NCI-H82 (cell line): ENCODE measurements around the gene PLS3.
"Not testable (repeated sequence)": the region's sequence is repeated elsewhere in the genome, so short reads cannot be mapped to it uniquely, and the experiment has no call there.

Experiments used
- DNase-seq: peaks from one replicate; lab custom pipeline; 2025; lab: John Stamatoyannopoulos, UW

Gene PLS3

DNA sequence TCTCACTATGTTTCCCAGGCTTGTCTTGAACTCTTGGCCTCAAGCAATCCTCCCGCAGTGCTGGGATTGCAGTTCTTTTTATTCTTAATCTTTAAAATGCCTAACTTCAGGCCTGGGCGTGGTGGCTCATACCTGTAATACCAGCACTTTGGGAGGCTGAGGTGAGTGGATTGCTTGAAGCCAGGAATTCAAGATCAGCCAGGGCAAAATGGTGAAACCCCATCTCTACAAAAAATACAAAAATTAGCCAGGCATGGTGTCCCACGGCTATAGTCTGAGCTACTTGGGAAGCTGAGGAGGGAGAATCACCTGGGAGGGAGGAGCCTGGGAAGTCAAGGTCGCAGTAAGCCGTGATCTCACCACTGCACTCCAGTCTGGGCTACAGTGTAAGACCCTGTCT is 45.9 kb downstream of the PLS3 start:
- no peak for DNase-seq

DNA sequence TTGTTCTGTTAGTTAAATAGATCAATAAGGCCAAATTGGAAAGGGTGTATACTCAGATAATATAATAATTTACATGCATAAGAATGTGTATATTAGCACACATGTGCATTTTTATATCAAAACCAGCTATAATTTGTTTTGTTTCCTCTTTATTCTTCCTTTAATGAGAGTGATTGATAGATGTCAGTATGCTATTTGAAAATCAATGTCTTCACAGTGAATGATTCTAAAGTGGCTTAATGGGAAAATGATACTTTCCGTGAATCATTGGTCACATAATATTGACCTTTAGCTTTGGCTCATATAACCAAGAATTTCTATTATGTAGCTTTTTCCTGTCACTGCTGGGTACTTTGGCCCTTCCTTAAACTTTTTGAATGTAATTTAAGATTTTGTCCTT is 48.6 kb downstream of the PLS3 start:
- no peak for DNase-seq

DNA sequence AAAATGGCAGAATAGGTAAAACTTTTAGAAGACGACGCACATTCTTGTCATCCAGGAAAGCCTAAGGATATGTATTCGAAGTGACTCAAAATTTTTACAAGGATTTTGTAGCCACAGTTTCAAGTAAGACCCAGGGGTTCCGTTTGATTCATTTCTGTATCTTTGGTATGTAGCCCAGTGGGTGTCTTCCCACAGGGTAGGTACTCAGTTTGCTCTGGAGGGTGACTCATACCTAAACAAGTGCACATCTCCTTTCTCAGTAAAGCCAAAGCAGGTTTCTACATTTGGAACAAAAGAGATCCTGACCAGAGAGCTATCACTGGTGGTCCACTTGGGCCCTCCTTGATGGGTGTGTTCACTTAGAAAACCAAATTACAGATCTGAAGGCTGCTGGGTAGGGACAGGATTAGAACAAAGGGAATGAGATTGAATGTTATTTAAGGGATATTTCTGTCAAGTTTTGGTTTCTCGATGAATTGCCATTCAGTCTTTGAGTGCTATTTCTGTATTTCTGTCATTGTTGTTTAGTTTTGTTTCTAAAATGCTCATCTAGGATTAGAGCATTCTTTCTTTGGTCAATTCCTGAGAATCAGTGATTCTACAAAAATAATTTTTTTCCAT is 56.1 kb downstream of the PLS3 start:
- DNase-seq = no peak

DNA sequence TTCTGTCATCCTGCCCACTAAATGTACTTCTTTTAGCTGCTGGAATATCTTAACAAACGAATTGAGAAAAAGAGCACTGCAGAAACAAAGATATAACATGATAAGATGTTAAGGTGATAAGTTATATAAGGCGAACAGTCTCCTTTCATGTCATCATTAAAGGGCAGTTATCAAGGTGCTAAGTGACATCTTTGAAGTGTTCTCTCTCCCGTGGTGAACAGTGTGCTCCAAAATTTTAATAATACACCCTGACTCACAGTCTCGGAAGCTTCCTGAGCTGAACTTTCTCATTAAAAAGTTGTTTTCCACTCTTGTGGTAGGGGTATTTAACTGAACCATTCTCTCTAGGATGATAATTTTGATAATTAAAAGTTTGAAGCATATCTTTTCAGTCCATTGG is 61.6 kb downstream of the PLS3 start:
- DNase-seq = no peak

DNA sequence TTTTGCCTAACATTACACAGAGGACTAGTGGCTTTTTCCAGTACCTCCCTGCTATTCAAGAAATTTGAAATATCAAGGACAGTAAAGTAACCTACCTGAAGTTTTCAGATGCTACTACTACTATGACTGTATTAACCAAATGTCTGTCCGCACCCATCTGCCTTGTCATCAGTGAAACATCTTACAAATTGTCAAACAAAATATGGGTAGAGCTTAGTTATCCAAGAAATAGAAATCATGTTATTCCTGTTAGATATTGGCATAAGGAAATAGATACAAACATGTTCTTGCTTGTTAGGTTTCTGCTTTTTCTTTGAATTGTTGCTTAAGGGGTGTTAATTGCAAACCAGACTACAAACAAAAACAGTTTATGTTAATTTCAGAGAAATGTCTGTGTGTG is 63.9 kb downstream of the PLS3 start:
- no peak for DNase-seq

DNA sequence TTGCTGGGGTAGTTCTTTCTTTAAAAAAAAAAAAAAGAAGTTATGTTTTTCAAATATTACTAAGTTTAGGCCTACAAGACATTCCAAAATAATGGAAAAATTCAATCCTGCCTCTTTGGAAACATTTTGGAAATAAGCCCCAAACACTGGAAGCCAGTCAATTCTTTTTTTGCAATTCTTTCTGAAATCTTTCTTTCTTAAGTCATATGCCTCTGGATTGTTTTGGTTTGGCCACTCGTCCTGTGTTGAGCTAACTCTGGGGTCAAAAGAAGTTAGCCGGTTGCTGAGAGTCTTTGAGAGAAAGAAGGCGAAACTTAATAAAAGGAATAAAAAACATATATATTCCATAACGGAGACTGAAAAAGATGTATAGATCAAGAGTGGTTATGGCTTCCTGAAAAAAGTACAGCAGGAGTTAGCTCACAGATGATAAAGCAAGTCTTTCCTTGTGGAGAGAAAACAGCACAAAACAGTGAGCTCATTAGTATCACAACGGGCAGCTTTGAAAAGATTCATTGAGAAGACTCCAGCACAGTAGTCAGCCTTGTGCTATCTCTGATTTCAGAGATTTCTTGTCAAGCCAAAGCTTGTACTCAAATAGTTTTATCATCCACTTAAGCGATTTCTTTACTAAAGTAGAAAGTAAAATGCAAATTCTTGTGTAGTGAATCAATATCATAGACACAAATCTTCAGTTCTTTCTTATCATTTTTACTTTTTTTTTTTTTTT is 64.8 kb downstream of the PLS3 start:
- DNase-seq = no peak

DNA sequence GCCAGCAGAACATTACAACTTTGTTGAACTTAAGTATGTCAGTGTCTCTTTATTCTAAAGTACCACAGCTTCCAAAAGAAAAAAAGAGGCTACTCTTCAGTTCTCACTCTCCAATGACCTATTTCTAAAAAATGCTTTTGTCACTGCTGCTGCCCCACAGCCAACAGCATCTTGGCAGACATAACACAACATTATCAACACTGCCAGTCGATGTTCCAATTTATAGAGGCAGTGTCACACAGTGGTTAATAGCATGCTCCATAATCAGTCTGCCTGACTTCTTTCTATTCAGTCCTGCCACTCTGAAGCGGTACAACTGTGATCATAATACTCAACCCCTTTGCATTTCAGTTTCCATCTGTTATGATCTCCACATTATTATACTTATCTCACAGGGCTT is 69.2 kb downstream of the PLS3 start:
- no peak for DNase-seq

DNA sequence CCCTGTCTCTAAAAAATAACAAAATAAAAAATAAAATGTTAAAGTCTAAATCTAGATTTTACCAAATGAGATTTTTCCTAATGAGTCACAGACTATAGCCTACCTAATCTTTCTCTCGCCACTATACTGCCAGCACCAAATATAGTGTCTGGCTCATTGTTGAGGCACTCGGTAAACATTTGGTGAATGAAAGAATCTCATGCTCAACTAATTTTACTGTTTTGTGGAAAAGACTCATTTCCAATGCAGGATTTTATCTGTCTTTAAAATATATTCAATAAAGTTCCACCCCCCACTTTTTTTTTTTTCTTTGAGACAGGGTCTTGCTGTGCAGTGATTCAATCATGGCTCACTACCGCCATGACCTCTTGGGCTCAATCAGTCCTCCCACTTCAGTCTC is 71.5 kb downstream of the PLS3 start:
- no peak for DNase-seq

DNA sequence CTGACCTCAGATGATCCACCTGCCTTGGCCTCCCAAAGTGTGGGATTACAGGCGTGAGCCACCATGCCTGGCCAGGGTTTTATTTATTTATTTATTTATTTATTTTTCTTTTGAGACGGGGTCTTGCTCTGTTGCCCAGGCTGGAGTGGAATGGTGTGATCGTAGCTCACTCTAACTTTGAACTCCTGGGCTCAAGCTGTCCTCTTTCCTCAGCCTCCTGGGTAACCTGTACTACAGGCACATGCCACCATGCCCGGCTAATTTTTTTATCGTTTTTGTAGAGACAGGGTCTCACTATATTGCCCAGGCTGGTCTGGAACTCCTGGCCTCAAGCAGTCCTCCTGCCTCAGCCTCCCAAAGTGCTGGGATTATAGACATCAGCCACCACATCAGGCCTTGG is 72.4 kb downstream of the PLS3 start:
- DNase-seq = not testable (repeated sequence)

DNA sequence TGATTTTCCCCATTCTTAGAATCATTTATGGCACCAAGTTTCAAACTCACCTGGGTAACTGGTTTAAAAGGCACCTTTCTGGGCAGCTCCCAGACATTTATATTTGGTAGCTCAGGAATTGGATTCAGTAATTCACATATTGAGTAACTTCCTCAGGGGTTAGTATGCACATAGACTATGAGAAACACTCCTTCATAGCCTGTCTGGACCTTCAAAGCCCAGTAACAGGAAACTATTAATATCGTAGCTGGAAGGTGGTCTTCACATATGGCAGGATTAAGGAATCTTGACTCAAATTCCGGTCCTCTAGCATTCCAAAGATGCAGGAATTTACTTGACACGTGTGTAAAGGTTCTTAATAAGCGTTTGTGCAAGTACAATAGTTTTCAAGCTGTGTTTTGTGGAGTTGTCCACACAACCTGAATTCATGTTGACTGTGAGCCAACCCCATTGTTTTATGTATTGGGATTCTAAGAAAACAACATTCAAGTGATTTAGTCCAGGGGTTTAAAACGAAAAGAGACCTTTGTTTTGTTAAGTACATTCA is 78.4 kb downstream of the PLS3 start:
- no peak for DNase-seq

DNA sequence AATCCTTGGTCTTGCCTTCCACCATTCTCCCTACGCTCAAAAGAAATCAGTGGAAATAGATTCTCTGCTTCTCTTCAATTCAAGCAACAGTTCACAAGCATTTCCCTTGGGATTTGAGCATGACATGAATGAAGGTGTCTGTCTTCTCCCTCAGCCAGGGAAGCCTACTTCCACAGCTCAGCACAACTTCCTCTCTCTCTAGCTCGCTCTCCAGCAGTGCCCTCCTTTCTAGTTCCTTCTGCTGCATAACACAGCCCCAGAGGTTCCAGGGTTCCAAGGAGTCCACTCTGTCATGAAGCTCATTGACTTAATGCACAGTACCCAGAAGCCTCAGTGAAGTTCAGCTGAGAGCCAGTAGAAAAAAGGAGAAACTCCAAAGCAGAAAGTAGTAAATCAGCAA is 81.3 kb downstream of the PLS3 start:
- DNase-seq = peak; percentile 12

DNA sequence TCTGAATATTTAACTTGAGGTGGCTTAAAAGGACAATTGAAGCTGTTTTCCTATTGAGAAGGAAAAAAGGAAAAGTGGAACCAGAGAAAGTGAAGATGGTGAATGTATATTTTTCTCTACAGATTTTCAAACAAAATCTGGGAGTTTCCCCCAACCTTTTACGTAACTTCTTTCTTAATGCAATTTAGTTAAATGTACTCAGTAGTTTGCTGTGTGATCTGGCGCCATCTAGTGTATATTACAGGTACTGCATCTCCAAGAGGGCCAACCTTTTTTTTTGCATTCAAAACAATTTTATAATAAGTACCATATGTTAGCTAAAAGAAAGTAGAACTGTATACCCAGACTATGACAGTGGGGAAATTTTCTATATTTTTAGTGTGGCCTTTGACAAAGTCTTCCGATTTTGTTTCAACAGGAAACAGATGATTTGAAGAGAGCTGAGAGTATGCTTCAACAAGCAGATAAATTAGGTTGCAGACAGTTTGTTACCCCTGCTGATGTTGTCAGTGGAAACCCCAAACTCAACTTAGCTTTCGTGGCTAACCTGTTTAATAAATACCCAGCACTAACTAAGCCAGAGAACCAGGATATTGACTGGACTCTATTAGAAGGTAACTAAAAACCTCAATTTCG is 82.0 kb downstream of the PLS3 start:
- peak; percentile 63 for DNase-seq

DNA sequence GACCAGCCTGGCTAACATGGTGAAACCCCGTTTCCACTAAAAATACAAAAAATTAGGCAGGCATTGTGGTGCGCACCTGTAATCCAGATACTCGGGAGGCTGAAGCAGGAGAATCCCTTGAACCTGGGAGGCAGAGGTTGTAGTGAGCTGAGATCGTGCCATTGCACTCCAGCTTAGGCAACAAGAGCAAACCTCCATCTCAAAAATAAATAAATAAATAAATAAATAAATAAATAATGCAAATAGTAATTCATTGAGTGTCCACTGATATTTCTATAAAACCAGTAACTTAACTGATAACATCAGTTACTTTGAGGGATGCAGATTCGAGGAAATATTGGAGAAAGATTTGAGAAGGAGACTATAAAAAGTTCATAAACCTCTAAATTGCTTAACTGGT is 83.4 kb downstream of the PLS3 start:
- not testable (repeated sequence) for DNase-seq

DNA sequence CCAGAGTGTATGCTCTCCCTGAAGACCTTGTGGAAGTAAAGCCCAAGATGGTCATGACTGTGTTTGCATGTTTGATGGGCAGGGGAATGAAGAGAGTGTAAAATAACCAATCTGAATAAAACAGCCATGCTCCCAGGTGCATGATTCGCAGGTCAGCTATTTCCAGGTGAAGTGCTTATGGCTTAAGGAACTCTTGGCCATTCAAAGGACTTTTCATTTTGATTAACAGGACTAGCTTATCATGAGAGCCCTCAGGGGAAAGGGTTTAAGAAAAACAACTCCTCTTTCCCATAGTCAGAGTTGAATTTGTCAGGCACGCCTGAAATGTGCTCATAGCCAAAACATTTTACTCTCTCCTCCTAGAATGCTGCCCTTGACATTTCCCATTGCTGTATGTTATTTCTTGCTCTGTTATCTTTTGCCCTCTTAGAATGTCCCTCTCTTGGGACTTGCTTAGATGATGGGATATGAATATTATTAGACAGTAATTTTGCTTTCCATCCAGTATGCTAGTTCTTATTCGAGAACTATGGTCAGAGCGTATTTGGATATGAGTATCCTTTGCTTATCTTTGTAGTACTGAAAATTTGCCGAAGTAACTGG is 88.6 kb downstream of the PLS3 start:
- no peak for DNase-seq

DNA sequence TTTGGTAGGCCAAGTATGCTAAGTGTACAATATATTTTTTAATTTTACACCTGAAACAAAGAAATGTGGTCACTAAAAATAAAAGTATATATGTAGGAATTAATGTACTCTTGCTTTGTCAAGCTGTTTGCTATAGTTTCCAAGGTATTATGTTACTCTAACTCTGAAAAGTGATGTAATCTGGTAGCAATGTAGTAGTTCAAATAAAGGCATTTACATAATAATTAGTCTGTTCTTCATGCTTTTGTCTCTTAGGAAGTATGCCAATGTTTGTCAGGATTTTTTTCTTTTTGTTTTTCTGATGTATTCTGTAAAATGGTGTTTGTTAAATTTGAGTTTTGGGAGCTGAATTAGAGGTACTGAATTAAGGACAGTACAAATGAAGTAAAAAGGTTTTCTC is 89.5 kb downstream of the PLS3 start:
- no peak for DNase-seq

DNA sequence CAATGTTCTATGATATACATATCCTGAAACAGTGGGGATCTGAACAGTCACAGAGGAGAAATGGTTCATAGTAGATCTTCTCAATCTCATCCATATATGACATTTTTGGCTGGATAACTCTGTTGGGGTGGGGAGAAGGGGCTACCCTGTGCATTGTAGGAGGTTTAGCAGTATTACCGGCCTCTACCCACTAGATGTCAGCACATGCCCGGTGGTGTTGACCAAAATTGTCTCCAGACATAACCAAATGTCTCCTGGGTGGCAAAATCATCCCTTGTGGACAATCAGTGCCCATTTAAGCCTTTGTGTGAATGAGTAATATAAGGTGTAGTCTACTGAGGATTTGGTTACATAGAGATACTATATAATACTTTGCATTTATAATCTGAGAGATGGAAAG is 89.9 kb downstream of the PLS3 start:
- DNase-seq = peak; percentile 75

DNA sequence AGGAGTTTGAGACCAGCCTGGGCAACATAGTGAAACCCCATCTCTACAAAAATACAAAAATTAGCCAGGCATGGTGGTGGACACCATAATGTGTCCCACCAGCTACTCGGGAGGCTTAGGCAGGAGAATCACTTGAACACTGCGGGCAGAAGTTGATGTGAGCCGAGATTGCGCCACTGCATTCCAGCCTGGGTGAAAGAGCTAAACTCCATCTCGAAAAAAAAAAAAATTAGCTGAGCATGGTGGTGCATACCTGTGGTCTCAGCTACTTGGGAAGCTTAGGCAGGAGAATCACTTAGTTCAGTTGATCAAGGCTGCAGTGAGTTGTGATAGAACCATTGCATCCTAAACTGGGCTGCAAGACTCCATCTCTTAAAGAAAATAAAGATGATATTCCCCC is 91.2 kb downstream of the PLS3 start:
- no peak for DNase-seq

DNA sequence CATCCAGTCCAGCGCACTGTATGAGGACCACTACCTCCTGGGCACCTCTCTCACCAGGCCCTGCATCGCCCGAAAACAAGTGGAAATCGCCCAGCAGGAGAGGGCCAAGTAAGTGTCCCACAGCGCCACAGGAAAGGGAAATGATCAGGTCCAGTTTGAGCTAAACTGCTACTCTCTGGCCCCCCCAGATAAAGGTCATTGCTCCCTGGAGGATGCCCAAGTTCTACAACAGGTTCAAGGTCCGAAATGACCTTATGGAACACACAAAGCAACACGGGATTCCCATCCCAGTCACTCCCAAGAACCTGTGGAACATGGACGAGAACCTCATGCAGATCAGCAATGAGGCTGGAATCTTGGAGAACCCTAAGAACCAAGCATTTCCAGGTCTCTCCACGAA is 104.1 kb downstream of the PLS3 start:
- DNase-seq = no peak

DNA sequence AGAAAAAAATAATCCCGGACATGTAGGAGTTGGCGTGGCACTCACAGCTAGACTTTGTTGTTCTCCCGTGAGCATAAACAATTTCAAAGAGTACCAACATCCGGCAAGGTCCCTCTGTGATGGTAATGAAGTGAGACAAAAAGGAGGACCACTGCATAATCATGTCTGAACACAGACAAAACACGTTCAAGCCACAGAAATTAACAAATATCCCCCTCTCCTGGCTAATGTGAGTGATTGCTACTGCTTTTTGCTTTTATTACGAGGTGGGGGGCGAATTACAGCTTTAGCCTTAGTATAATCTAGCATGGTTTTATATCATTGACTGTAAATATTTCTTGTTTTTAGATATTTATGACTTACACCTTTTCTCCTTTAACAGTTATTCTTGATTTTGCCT is 118.5 kb downstream of the PLS3 start:
- peak; percentile 55 for DNase-seq

DNA sequence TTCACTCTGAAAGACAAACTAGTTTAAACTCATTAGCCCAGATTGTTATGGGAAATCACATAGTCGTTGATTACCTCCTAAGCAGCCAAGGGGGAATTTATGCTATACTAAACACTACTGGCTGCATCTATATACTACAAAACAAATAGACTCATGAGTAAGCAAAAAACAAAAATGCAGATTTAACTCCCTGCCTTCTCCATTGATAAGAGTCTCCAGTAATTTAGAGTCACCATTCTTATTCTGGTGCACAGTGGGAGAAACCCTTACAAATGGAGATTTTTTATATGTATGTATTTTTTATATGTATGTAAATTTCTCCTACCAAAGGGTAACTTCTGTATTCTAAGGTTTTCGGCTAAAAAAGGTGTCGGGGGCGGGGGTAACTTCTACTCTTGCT is 126.6 kb downstream of the PLS3 start:
- no peak for DNase-seq

DNA sequence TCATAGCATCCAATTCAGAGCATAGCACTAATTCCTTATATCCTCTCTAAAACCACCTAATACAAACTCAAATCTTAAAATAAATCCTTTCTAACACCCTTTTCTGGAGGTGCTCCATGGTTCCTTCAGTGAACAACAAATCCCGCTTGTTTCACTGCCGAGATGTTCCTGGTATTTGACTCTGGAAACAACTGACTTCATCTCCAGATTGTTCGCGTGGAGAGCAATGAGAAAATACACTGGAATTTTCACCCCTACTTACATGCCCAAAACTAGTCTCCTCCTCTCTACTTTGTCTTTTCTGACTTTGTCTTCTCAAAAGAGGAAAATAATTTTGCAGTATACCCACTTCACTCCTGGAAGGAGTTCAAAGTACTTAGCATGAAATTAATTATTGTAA is 129.0 kb downstream of the PLS3 start:
- DNase-seq = peak; percentile 52

DNA sequence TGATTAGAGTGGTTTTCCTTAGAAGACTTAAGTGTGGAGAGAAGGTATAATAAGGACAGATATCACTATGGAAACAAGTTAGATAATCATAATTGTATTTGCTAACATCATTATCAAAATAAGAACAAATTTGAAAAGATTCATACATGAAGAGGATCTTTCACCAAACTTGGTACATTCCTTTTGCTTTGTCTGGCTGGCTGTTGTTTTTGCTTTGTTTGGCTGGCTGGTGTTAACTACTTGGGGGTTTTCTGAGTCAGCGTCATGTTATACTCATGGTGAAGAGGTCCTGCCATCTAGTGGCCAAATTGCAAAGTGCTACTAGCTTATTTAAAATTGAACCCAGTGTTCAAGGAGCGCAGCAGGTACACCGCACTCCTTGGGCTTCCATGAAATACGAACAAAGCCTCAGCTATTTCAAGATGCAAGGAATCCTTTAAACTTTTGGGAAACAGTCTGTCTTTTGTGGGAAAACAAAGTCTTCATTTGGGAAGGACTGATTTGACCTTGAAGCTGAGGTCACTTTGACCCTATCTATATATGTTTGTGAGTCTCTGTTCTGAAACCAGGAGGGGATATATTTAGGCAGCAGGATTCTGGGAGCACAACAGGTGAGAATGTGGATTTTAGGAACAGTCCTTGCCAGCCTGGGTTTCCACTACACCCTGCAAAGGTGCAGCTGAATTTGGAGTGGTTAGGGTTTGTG is 129.7 kb downstream of the PLS3 start:
- DNase-seq = peak; percentile 84
